ENCODE results near the gene ARHGEF28. TPM values are rescaled to one million over a fixed set of nuclear protein-coding genes. Genes with fewer than 3 reads are reported as not detected.

ARHGEF28 gene
- total and polyA plus RNA-seq, 2 donors (not counting 1 experiment from before 2014, with no cell fraction given), result 2.3 to 34.3 TPM

GRCh38 chr5:73858054-73858453 is 232.1 kb downstream of the ARHGEF28 start:
- no peak overlapping the region for H3K4me2 ChIP-seq (ENCODE audit: extremely low read depth, insufficient read depth, low read length)
- no peak overlapping the region for H3K9ac ChIP-seq (ENCODE audit: insufficient read depth, low read length)
- TF ChIP-seq CTCF (conservative IDR thresholded peaks at IDR 0.05 in 1 of 2, IDR thresholded peaks at IDR 0.05 in 1 of 2; ENCODE audit: low read depth in 1 of 2, low read length in 2 of 2), result no peak
- no peak for TF ChIP-seq EZH2 (IDR thresholded peaks at IDR 0.05; ENCODE audit: low read length, missing control alignments)
- no peak overlapping the region for H3K4me3 ChIP-seq (replicated peaks in 1 of 4; ENCODE audit: control extremely low read depth in 1 of 4, insufficient read depth in 1 of 4, low read depth in 3 of 4, low read length in 4 of 4)
- H4K20me1 ChIP-seq (ENCODE audit: control insufficient read depth, extremely low read depth, insufficient read depth, low read length), result no peaks in the 10 kb centered on the region
- no peak overlapping the region for H3K27ac ChIP-seq (ENCODE audit: insufficient read depth, low read length)
- no peaks in the 10 kb centered on the region for H3K9me3 ChIP-seq (ENCODE audit: control insufficient read depth, insufficient read depth, low read depth, low read length)
- H3K79me2 ChIP-seq (ENCODE audit: control insufficient read depth, insufficient read depth, low read length), result no peaks in the 10 kb centered on the region
- no peak for DNase-seq (ENCODE audit: low read depth in 2 of 2)
- no peak overlapping the region for H2AFZ ChIP-seq (ENCODE audit: low read length)
- peaks cover 2% of the 10 kb centered on the region for H3K36me3 ChIP-seq (ENCODE audit: control insufficient read depth, insufficient read depth, low read length)
- no peaks in the 10 kb centered on the region for H3K27me3 ChIP-seq (ENCODE audit: control insufficient read depth, insufficient read depth, low read length)
- no peaks in the 10 kb centered on the region for H3K4me1 ChIP-seq (ENCODE audit: control insufficient read depth, extremely low read depth, insufficient read depth, low read length)

GRCh38 chr5:73858776-73859175 is 232.8 kb downstream of the ARHGEF28 start:
- H3K27ac ChIP-seq (ENCODE audit: insufficient read depth, low read length), result no peak overlapping the region
- H2AFZ ChIP-seq (ENCODE audit: low read length), result no peak overlapping the region
- no peaks in the 10 kb centered on the region for H3K9me3 ChIP-seq (ENCODE audit: control insufficient read depth, insufficient read depth, low read depth, low read length)
- no peak overlapping the region for H3K4me2 ChIP-seq (ENCODE audit: extremely low read depth, insufficient read depth, low read length)
- no peaks in the 10 kb centered on the region for H3K4me1 ChIP-seq (ENCODE audit: control insufficient read depth, extremely low read depth, insufficient read depth, low read length)
- no peaks in the 10 kb centered on the region for H3K79me2 ChIP-seq (ENCODE audit: control insufficient read depth, insufficient read depth, low read length)
- no peak for DNase-seq (ENCODE audit: low read depth in 2 of 2)
- TF ChIP-seq CTCF (conservative IDR thresholded peaks at IDR 0.05 in 1 of 2, IDR thresholded peaks at IDR 0.05 in 1 of 2; ENCODE audit: low read depth in 1 of 2, low read length in 2 of 2) (no peak), EZH2 (IDR thresholded peaks at IDR 0.05; ENCODE audit: low read length, missing control alignments) (no peak)
- no peak overlapping the region for H3K9ac ChIP-seq (ENCODE audit: insufficient read depth, low read length)
- no peak overlapping the region for H3K4me3 ChIP-seq (replicated peaks in 1 of 4; ENCODE audit: control extremely low read depth in 1 of 4, insufficient read depth in 1 of 4, low read depth in 3 of 4, low read length in 4 of 4)
- H4K20me1 ChIP-seq (ENCODE audit: control insufficient read depth, extremely low read depth, insufficient read depth, low read length), result no peaks in the 10 kb centered on the region
- H3K27me3 ChIP-seq (ENCODE audit: control insufficient read depth, insufficient read depth, low read length), result no peaks in the 10 kb centered on the region
- peaks cover 2% of the 10 kb centered on the region for H3K36me3 ChIP-seq (ENCODE audit: control insufficient read depth, insufficient read depth, low read length)

- TF ChIP-seq EZH2 (IDR thresholded peaks at IDR 0.05; ENCODE audit: low read length, missing control alignments) (no peak), CTCF (conservative IDR thresholded peaks at IDR 0.05 in 1 of 2, IDR thresholded peaks at IDR 0.05 in 1 of 2; ENCODE audit: low read depth in 1 of 2, low read length in 2 of 2) (no peak)
- Histone ChIP-seq H4K20me1 (ENCODE audit: control insufficient read depth, extremely low read depth, insufficient read depth, low read length) (no peaks in the 10 kb centered on the region), H2AFZ (ENCODE audit: low read length) (no peak overlapping the region), H3K27ac (ENCODE audit: insufficient read depth, low read length) (no peak overlapping the region), H3K27me3 (ENCODE audit: control insufficient read depth, insufficient read depth, low read length) (no peaks in the 10 kb centered on the region), H3K4me1 (ENCODE audit: control insufficient read depth, extremely low read depth, insufficient read depth, low read length) (no peaks in the 10 kb centered on the region), H3K9me3 (ENCODE audit: control insufficient read depth, insufficient read depth, low read depth, low read length) (no peaks in the 10 kb centered on the region), H3K79me2 (ENCODE audit: control insufficient read depth, insufficient read depth, low read length) (no peaks in the 10 kb centered on the region), H3K4me3 (replicated peaks in 1 of 4; ENCODE audit: control extremely low read depth in 1 of 4, insufficient read depth in 1 of 4, low read depth in 3 of 4, low read length in 4 of 4) (no peak overlapping the region), H3K36me3 (ENCODE audit: control insufficient read depth, insufficient read depth, low read length) (peaks cover 2% of the 10 kb centered on the region), H3K9ac (ENCODE audit: insufficient read depth, low read length) (no peak overlapping the region), H3K4me2 (ENCODE audit: extremely low read depth, insufficient read depth, low read length) (no peak overlapping the region)
- no peak for DNase-seq (ENCODE audit: low read depth in 2 of 2)
These were observed 233.7 kb downstream of the ARHGEF28 start for GRCh38 chr5:73859696-73860095.

Measured in fibroblast of lung (primary cell).